Measurements from ENCODE around the gene PPARA.

GRCh38 chr22:46107753-46108563 is 42.4 kb upstream of the PPARA start:
- TF ChIP-seq EZH2 (IDR thresholded peaks at IDR 0.05; ENCODE audit: insufficient read depth, poor library complexity, severe bottlenecking) (no peak), EZH2phosphoT487 (IDR thresholded peaks at IDR 0.05; ENCODE audit: insufficient read depth, low read depth) (no peak)

All from GM23248 (cell line).